HepG2 (cell line): ENCODE data around the gene TRAPPC3. TPM values are rescaled to one million over a fixed set of nuclear protein-coding genes. Genes with fewer than 3 reads are reported as not detected.

Experiments
- ATF7 ChIP-seq, 2 experiments: fragments of 450-650 bp in 1 of 2; sonication (generic) in 1 of 2; formaldehyde crosslinking in 1 of 2; IDR thresholded peaks; 2 replicates each; pipeline versions ENCODE4 v1.4.0 to v1.6.1; 2016 to 2020; ENCODE audit warnings: antibody characterized with exemption in 1 of 2, mild to moderate bottlenecking in 1 of 2, missing genetic modification reagents in 1 of 2
- CHCHD3 ChIP-seq: sonication (generic); formaldehyde crosslinking; IDR thresholded peaks from 2 replicates; pipeline ENCODE4 v1.8.0; 2022; ENCODE audit warnings: mild to moderate bottlenecking, missing genetic modification reagents, moderate library complexity
- DNMT3B ChIP-seq: conservative IDR thresholded peaks from 2 replicates; pipeline ENCODE4 v1.6.1; 2016; ENCODE audit warnings: missing biosample characterization, control low read depth
- JUNB ChIP-seq: sonication (generic); formaldehyde crosslinking; IDR thresholded peaks from 2 replicates; pipeline ENCODE4 v1.8.0; 2022; ENCODE audit warnings: missing genetic modification reagents, mild to moderate bottlenecking, borderline replicate concordance
- NBN ChIP-seq: fragments of 450-650 bp; conservative IDR thresholded peaks from 2 replicates; pipeline ENCODE4 v1.6.1; 2017
- NFE2L1 ChIP-seq: sonication (generic); formaldehyde crosslinking; IDR thresholded peaks from 2 replicates; pipeline ENCODE4 v1.4.0; 2020; ENCODE audit warnings: missing genetic modification reagents, mild to moderate bottlenecking, borderline replicate concordance
- NRL ChIP-seq: sonication (generic); formaldehyde crosslinking; IDR thresholded peaks from 2 replicates; pipeline ENCODE4 v1.5.0; 2020; ENCODE audit warnings: missing genetic modification reagents, mild to moderate bottlenecking, moderate library complexity, borderline replicate concordance
- RXRA ChIP-seq: sonication (generic); formaldehyde crosslinking; IDR thresholded peaks from 2 replicates; pipeline ENCODE4 v1.5.1; 2020; ENCODE audit warnings: missing genetic modification reagents
- SMYD3 ChIP-seq: sonication (generic); formaldehyde crosslinking; IDR thresholded peaks from 2 replicates; pipeline ENCODE4 v1.8.1; 2023; ENCODE audit warnings: mild to moderate bottlenecking, missing genetic modification reagents
- ZKSCAN1 ChIP-seq: fragments of 150-350 bp; IDR thresholded peaks from 2 replicates; pipeline ENCODE4 v1.6.1; 2014; ENCODE audit warnings: low read length
- ZNF331 ChIP-seq: sonication (generic); formaldehyde crosslinking; IDR thresholded peaks from 2 replicates; pipeline ENCODE4 v1.4.0; 2020; ENCODE audit warnings: missing genetic modification reagents
- ZNF343 ChIP-seq: sonication (generic); formaldehyde crosslinking; IDR thresholded peaks from 2 replicates; pipeline ENCODE4 v1.4.0; 2020; ENCODE audit warnings: mild to moderate bottlenecking, missing genetic modification reagents
- ZNF549 ChIP-seq: sonication (generic); formaldehyde crosslinking; IDR thresholded peaks from 2 replicates; pipeline ENCODE4 v1.5.0; 2020; ENCODE audit warnings: missing genetic modification reagents
- ZNF569 ChIP-seq: sonication (generic); formaldehyde crosslinking; IDR thresholded peaks from 2 replicates; pipeline ENCODE4 v1.5.0; 2020; ENCODE audit warnings: mild to moderate bottlenecking, missing genetic modification reagents, moderate library complexity, borderline replicate concordance
- ZNF788 ChIP-seq: sonication (generic); formaldehyde crosslinking; IDR thresholded peaks from 2 replicates; pipeline ENCODE4 v1.5.0; 2020; ENCODE audit warnings: mild to moderate bottlenecking, missing genetic modification reagents, borderline replicate concordance
- polyA plus RNA-seq, 8 experiments: library from polyadenylated mRNA; depleted of rRNA in 3 of 8; stranded (reverse) in 7 of 8; unstranded in 1 of 8; fragments of >200 nt; fragmentation: Illumina TruSeq in 4 of 8; extraction: Trizol in 4 of 8; gene quantifications; 2 replicates each; pipeline versions ENCODE4 v1.2.1 to v1.2.3, GENCODE V29; 2011 to 2016; ENCODE audit warnings: low read depth in 4 of 8, missing spikeins in 1 of 8, mixed read lengths in 1 of 8; ENCODE audit not compliant: insufficient read depth in 1 of 8
- total RNA-seq, 5 experiments: library from RNA; depleted of rRNA; stranded (reverse); fragments of >200 nt; fragmentation: Illumina TruSeq; extraction: Trizol; gene quantifications; 2 replicates each; pipeline ENCODE4 v1.2.3, GENCODE V29; 2016; ENCODE audit warnings: low read depth in 1 of 5
- TF ChIP-seq, protein P1 (sequence below): IDR thresholded peaks from 2 replicates; pipeline ENCODE4 v1.6.1; 2016; ENCODE audit warnings: low read depth, control low read depth
- TF ChIP-seq, protein P2 (sequence below): sonication (generic); formaldehyde crosslinking; IDR thresholded peaks from 2 replicates; pipeline ENCODE4 v1.8.1; 2023; ENCODE audit warnings: mild to moderate bottlenecking, missing genetic modification reagents
- TF ChIP-seq, protein P3 (sequence below): sonication (generic); formaldehyde crosslinking; IDR thresholded peaks from 2 replicates; pipeline ENCODE4 v1.5.0; 2020; ENCODE audit warnings: mild to moderate bottlenecking, missing genetic modification reagents
- TF ChIP-seq, protein P4 (sequence below): sonication (generic); formaldehyde crosslinking; IDR thresholded peaks from 2 replicates; pipeline ENCODE4 v1.5.0; 2020; ENCODE audit warnings: mild to moderate bottlenecking, missing genetic modification reagents
- TF ChIP-seq, protein P5 (sequence below): sonication (generic); formaldehyde crosslinking; IDR thresholded peaks from 2 replicates; pipeline ENCODE4 v1.4.0; 2020; ENCODE audit warnings: low read depth, mild to moderate bottlenecking, missing genetic modification reagents

The TRAPPC3 gene
- total and polyA plus RNA-seq, 2 of the 13 experiments (the other 11 are each of a cell fraction or from before 2014, with no cell fraction given) = 53.7 to 62.4 TPM

DNA sequence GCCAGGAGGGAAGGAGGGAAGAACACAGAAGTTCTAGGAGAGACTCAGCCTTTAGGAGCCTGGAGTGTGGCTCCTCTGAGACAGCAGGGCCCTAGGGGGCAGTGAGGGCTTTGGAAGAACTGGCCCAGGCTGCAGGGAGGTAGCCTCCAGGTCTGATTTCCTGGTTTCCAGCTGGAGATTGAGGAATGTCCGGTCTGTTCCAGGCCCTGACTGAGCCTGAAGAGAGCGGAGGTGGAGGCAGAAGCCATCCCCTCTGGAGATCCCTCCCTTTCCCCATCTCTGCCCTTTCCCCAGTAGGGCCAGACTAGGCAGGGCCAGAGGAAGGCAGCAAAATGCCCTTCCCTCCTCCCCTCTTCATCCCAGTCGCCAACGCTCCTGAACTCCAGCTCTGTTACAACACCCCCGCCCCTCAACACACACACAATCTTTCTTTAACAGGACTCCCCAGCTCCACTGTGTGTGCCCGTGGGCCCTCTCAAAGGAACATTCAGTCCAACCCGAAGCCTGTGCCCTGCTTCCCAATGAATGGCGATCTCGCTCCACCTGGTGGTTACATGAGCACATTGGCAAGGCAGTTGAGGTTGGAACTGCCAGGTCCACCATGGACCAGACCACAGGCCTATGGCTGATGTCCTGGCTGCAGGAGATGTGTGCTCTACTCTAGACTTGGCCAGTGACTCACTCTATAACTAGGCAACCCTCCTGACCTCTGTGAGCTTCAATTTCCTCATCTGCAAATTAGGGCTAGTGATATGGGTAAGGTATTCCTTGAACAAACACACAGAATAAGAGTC lies 38.7 kb upstream of the TRAPPC3 start (continued):
- TF ChIP-seq, protein P1, sequence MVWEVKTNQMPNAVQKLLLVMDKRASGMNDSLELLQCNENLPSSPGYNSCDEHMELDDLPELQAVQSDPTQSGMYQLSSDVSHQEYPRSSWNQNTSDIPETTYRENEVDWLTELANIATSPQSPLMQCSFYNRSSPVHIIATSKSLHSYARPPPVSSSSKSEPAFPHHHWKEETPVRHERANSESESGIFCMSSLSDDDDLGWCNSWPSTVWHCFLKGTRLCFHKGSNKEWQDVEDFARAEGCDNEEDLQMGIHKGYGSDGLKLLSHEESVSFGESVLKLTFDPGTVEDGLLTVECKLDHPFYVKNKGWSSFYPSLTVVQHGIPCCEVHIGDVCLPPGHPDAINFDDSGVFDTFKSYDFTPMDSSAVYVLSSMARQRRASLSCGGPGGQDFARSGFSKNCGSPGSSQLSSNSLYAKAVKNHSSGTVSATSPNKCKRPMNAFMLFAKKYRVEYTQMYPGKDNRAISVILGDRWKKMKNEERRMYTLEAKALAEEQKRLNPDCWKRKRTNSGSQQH (CRISPR knock-in tag) = peak; percentile 72
- TF ChIP-seq, protein P2, sequence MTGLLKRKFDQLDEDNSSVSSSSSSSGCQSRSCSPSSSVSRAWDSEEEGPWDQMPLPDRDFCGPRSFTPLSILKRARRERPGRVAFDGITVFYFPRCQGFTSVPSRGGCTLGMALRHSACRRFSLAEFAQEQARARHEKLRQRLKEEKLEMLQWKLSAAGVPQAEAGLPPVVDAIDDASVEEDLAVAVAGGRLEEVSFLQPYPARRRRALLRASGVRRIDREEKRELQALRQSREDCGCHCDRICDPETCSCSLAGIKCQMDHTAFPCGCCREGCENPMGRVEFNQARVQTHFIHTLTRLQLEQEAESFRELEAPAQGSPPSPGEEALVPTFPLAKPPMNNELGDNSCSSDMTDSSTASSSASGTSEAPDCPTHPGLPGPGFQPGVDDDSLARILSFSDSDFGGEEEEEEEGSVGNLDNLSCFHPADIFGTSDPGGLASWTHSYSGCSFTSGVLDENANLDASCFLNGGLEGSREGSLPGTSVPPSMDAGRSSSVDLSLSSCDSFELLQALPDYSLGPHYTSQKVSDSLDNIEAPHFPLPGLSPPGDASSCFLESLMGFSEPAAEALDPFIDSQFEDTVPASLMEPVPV = no peak
- TF ChIP-seq ZNF569 (CRISPR knock-in tag) = 0 out of 2 replicates have a peak, but pooled peaks have one; percentile 45
- TF ChIP-seq, protein P3, sequence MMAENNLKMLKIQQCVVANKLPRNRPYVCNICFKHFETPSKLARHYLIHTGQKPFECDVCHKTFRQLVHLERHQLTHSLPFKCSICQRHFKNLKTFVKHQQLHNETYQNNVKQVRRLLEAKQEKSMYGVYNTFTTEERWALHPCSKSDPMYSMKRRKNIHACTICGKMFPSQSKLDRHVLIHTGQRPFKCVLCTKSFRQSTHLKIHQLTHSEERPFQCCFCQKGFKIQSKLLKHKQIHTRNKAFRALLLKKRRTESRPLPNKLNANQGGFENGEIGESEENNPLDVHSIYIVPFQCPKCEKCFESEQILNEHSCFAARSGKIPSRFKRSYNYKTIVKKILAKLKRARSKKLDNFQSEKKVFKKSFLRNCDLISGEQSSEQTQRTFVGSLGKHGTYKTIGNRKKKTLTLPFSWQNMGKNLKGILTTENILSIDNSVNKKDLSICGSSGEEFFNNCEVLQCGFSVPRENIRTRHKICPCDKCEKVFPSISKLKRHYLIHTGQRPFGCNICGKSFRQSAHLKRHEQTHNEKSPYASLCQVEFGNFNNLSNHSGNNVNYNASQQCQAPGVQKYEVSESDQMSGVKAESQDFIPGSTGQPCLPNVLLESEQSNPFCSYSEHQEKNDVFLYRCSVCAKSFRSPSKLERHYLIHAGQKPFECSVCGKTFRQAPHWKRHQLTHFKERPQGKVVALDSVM (CRISPR knock-in tag) = peak; percentile 48
- TF ChIP-seq CHCHD3 = no peak
- no peak for TF ChIP-seq ZNF549
- TF ChIP-seq ZNF343 (CRISPR knock-in tag) = no peak
- TF ChIP-seq, protein P4, sequence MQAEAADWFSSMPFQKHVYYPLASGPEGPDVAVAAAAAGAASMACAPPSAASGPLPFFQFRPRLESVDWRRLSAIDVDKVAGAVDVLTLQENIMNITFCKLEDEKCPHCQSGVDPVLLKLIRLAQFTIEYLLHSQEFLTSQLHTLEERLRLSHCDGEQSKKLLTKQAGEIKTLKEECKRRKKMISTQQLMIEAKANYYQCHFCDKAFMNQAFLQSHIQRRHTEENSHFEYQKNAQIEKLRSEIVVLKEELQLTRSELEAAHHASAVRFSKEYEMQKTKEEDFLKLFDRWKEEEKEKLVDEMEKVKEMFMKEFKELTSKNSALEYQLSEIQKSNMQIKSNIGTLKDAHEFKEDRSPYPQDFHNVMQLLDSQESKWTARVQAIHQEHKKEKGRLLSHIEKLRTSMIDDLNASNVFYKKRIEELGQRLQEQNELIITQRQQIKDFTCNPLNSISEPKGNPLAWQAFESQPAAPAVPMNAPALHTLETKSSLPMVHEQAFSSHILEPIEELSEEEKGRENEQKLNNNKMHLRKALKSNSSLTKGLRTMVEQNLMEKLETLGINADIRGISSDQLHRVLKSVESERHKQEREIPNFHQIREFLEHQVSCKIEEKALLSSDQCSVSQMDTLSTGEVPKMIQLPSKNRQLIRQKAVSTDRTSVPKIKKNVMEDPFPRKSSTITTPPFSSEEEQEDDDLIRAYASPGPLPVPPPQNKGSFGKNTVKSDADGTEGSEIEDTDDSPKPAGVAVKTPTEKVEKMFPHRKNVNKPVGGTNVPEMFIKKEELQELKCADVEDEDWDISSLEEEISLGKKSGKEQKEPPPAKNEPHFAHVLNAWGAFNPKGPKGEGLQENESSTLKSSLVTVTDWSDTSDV (CRISPR knock-in tag) = no peak
- no peak for TF ChIP-seq ZKSCAN1
- TF ChIP-seq, protein P5, sequence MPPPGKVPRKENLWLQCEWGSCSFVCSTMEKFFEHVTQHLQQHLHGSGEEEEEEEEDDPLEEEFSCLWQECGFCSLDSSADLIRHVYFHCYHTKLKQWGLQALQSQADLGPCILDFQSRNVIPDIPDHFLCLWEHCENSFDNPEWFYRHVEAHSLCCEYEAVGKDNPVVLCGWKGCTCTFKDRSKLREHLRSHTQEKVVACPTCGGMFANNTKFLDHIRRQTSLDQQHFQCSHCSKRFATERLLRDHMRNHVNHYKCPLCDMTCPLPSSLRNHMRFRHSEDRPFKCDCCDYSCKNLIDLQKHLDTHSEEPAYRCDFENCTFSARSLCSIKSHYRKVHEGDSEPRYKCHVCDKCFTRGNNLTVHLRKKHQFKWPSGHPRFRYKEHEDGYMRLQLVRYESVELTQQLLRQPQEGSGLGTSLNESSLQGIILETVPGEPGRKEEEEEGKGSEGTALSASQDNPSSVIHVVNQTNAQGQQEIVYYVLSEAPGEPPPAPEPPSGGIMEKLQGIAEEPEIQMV (CRISPR knock-in tag) = no peak
- no peak for TF ChIP-seq NRL (CRISPR knock-in tag)
- no peak for TF ChIP-seq NBN
- TF ChIP-seq NFE2L1 = no peak
- TF ChIP-seq ATF7 (IDR thresholded peaks at IDR 0.05) = no peak
- TF ChIP-seq ATF7 (CRISPR knock-in tag; IDR thresholded peaks at IDR 0.05) = no peak
- TF ChIP-seq DNMT3B = no peak
- peak; percentile 65; the same call in 1 of the 2 replicates for TF ChIP-seq RXRA (CRISPR knock-in tag)
- no peak for TF ChIP-seq JUNB (CRISPR knock-in tag)
- peak; percentile 53; the same call in 1 of the 2 replicates for TF ChIP-seq ZNF788
- TF ChIP-seq SMYD3 = no peak
- peak; percentile 81 for TF ChIP-seq ZNF331 (CRISPR knock-in tag)
